ENCODE results near the gene SNAI1. TPM values are rescaled to one million over a fixed set of nuclear protein-coding genes. Genes with fewer than 3 reads are reported as not detected.

The SNAI1 gene
- total and polyA plus RNA-seq, 2 of the 4 experiments (the other 2 are of a cell fraction) = 0.54 to 13.7 TPM

- no peak overlapping the region for H2BK5ac ChIP-seq (ENCODE audit: low read depth, low read length, poor library complexity, severe bottlenecking)
- dilution Hi-C loops (cut with HindIII; ENCODE audit: low sequenced_read_pairs, unreplicated experiment) (no loop called here), intact Hi-C loops (cut with micrococcal nuclease) (no loop called here), in situ Hi-C loops (cut with MboI; ENCODE audit: low sequenced_read_pairs) (no loop called here)
- H4K91ac ChIP-seq (ENCODE audit: insufficient read depth, low read depth, low read length) = no peak overlapping the region
- H2AFZ ChIP-seq (replicated peaks; ENCODE audit: low read length, poor library complexity) = no peak overlapping the region
- no peak overlapping the region for H3K56ac ChIP-seq (ENCODE audit: extremely low read depth, insufficient read depth, low read length)
- no peak overlapping the region for H3K14ac ChIP-seq (replicated peaks; ENCODE audit: low read depth, low read length)
- 0 out of 2 replicates have a peak overlapping the region, but pooled peaks have one; percentile 70 for H2AK5ac ChIP-seq (ENCODE audit: low read depth, low read length)
- H3K4me1 ChIP-seq (ENCODE audit: control insufficient read depth, insufficient read depth, low read length) = no peaks in the 10 kb centered on the region
- ATAC-seq (ENCODE audit: low read depth) = no peak
- H2AK9ac ChIP-seq (replicated peaks; ENCODE audit: low read depth, low read length, poor library complexity) = no peak overlapping the region
- H3K4me2 ChIP-seq (ENCODE audit: low read depth, low read length) = no peak overlapping the region
- ChIA-PET CTCF (no interaction called here), POLR2A (ENCODE audit: unreplicated experiment) (no interaction called here)
- H4K20me1 ChIP-seq (ENCODE audit: insufficient read depth, low read length) = no peaks in the 10 kb centered on the region
- no peak overlapping the region for H3K18ac ChIP-seq (ENCODE audit: low read depth, low read length)
- no peak for TF ChIP-seq ELK1 (IDR thresholded peaks at IDR 0.05; ENCODE audit: borderline replicate concordance, low read depth, low read length)
- TF ChIP-seq MXI1 (IDR thresholded peaks at IDR 0.05; ENCODE audit: borderline replicate concordance, low read depth, low read length) = no peak
- no peak for TF ChIP-seq MAFK (IDR thresholded peaks at IDR 0.05; ENCODE audit: low read depth, low read length)
- no peak for TF ChIP-seq RAD21 (IDR thresholded peaks at IDR 0.05; ENCODE audit: low read length)
- no CpG with 5 or more reads among the region's 9 CpGs for WGBS, 2 experiments (ENCODE audit: extremely low coverage in 2 of 2, insufficient read length in 1 of 2)
- DNase-seq = no peak
- H3K4me3 ChIP-seq (ENCODE audit: insufficient read depth, low read depth, low read length) = no peak overlapping the region
- no peak overlapping the region for H4K8ac ChIP-seq (ENCODE audit: low read depth in 2 of 2, low read length in 2 of 2)
- H2BK120ac ChIP-seq (ENCODE audit: low read depth, low read length) = no peak overlapping the region
- BruUV-seq (replicated peaks) = no TSS peak
- no peaks in the 10 kb centered on the region for H3K27me3 ChIP-seq (ENCODE audit: control insufficient read depth, insufficient read depth, low read length)
- H3K9me3 ChIP-seq (ENCODE audit: control insufficient read depth, insufficient read depth, low read length) = no peaks in the 10 kb centered on the region
- no peak overlapping the region for H2BK20ac ChIP-seq (ENCODE audit: low read depth, low read length)
- no peak overlapping the region for H3K4ac ChIP-seq (ENCODE audit: low read depth, low read length)
- no peak overlapping the region for H3K23ac ChIP-seq (ENCODE audit: low read depth, low read length)
- no peak overlapping the region for H3K9ac ChIP-seq (ENCODE audit: low read depth, low read length)
- H3K36me3 ChIP-seq (ENCODE audit: control insufficient read depth, insufficient read depth, low read length) = no peaks in the 10 kb centered on the region
- no peaks in the 10 kb centered on the region for H3K79me1 ChIP-seq (ENCODE audit: low read depth in 1 of 2, low read length in 2 of 2)
- H3K27ac ChIP-seq (ENCODE audit: insufficient read depth, low read length) = no peak overlapping the region
- peaks cover 7% of the 10 kb centered on the region; the same call in 1 of the 2 replicates for H3K9me1 ChIP-seq (ENCODE audit: insufficient read depth, low read length)
- H2BK15ac ChIP-seq (ENCODE audit: low read depth, low read length) = no peak overlapping the region
- no peak overlapping the region for H4K5ac ChIP-seq (ENCODE audit: low read depth, low read length)
These were observed 19.1 kb downstream of the SNAI1 start for GRCh38 chr20:50001784-50002311.

All from IMR-90 (cell line).